GM19043 (cell line): ENCODE measurements around the gene SIT1.

Experiments used
- ATAC-seq: cut with Tn5 transposase; IDR thresholded peaks from one replicate; pipeline ENCODE4 v1.9.1; 2021; ENCODE audit warnings: low read depth; ENCODE audit not compliant: unreplicated experiment

Gene SIT1

DNA sequence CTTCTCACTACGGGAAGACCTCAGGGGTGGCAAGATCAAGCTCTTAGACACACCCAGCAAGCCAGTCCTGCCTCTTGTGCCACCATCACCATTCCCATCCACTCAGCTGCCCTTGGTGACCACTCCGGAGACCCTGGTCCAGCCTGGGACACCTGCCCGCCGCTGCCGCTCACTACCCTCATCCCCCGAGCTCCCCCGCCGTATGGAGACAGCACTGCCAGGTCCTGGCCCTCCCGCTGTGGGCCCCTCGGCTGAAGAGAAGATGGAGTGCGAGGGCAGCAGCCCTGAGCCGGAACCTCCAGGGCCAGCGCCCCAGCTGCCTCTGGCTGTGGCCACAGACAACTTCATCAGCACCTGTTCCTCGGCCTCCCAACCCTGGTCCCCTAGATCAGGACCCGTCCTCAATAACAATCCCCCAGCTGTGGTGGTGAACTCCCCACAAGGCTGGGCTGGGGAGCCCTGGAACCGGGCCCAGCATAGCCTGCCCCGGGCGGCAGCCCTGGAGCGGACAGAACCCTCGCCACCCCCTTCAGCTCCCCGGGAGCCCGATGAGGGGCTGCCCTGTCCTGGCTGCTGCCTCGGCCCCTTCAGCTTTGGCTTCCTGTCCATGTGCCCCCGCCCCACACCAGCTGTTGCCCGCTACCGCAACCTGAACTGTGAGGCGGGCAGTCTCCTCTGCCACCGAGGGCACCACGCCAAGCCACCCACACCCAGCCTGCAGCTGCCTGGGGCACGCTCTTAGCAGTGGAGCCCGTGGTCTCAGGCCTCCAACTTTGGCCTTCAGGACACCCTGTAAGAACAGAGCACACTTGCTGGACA lies 41.5 kb downstream of the SIT1 start:
- no peak for ATAC-seq

- no peak for ATAC-seq
Measured at GRCh38 chr9:35608221-35608620, 42.5 kb downstream of the SIT1 start.

GRCh38 chr9:35606726-35607125 lies 44.0 kb downstream of the SIT1 start:
- ATAC-seq, result no peak

- no peak for ATAC-seq
Measured at GRCh38 chr9:35606138-35606504, 44.6 kb downstream of the SIT1 start.

DNA sequence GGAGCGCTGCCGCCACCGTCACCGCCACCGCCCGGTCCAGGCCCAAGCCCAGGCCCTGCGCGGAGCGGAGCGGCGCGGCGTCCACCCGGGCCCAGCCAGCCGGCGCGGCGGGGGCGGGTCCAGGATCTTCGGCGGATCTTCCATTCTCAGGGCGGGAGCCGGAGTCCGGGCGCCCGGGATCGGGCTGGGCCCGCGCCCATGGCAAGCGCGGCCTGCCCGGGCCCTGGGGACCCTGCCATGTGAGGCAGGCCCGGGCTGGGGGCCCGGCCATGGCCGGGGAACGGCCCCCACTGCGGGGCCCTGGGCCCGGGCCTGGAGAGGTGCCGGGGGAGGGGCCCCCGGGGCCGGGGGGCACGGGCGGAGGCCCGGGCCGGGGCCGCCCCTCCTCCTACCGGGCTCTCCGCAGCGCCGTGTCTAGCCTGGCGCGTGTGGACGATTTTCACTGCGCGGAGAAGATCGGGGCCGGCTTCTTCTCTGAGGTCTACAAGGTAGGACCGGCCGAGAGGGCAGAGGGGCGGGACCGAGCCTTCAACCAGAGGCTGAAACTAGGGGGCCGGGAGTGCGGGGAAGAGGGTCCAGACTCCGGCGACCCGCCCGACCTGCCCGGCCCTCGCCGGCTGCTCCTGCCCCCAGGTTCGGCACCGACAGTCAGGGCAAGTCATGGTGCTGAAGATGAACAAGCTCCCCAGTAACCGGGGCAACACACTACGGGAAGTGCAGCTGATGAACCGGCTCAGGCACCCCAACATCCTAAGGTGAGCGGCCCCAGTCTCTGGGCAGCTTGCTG lies 45.2 kb downstream of the SIT1 start:
- ATAC-seq, result peak; percentile 2

DNA sequence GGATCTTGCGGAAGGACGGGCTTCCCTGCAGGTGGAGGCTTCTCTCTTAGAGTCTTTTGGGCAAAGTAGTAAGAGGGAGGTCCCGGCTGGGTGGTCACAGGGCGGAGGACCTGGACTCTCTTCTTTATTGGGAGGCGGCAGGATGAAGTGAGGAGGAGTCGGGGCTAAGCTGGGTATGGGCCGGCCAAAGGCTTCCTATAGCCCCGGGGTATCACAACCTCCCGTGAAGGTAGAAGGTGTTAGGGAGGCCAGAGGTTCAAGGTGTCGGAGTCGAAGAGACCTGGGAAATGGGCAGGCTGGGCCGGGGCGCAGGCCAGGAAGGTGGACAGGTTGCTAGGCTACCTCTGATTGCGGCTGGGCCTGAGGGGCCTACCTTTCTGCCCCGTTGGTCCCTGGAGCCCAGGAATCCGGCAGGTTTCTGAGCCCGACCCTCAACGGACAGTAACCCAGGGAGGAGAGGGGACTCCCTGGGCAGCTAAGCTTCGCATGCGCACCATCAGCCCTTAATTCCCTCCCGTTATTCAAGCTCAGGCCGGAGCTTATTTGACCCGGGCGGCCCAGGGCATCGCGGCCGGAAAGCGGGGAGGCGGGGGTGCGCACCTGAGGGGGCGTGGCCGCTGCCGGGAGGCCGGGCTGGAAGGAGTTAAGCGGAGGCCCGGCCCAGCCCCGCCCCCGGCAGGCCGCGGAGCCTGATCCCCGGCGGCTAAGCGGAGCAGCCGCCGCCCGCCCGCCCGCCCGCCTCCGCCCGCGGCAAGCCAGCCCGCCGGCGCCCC lies 46.0 kb downstream of the SIT1 start, which contains the start of gene TESK1:
Gene TESK1 (plus strand): TSS at position 685 of the 773 bp plus-strand sequence. CDS start 358 bp downstream, outside the sequence.
- ATAC-seq, result peak; percentile 39

DNA sequence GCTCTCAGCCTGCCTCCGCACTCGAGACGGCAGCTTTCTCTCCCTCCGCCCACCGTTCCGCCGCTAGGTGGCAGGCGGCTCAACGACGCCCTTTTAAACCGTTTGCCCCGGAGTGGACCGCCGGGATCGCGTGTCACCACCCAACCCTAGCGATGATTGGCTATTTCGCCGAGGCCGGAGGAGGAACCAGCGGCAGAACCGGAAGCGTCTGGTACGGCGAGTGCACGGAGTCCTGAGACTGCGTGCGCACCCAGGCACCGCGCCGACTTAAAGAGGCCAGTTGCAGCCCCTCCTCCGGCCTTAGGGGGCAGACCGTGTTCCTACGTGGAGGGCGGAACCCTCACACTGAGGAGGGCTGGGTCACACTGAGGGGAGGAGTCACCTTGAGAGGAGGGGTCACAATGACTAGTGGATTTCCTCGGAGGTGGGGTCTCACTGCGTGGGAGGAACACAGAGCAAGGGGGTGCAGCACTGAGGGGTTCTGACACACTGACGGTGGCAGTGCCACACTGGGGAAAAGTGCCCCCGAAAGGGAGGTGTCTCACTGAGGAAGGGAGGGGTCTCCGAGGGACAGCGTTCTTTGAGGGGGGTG lies 46.6 kb downstream of the SIT1 start:
- ATAC-seq, result peak; percentile 78

DNA sequence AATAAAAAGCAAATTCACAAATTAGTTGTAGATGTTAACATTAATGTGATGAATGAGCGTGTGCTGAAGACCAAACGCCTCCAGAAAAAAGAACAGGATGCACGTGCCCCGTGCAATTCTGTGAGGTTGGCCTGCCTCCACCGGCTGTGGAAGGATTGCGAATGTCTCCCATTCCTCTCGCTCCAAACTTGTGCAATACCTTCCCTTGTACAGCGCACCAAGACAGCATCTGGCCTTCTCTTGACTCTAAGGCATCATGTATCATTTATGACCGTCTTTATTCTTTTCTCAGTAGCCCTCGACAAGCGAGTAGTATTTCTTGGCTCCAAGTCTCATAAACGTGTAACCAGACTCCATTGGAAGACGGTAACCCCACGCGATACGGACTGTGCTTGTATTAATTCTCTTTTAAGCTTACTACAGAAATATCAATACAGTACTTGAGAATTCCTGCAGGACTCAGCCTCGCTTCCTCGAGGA lies 47.2 kb downstream of the SIT1 start:
- no peak for ATAC-seq

GRCh38 chr9:35599763-35600604 lies 50.7 kb downstream of the SIT1 start:
- ATAC-seq, result no peak
